ENCODE results near the gene PTPRD. TPM values are rescaled to one million over a fixed set of nuclear protein-coding genes. Genes with fewer than 3 reads are reported as not detected.

The PTPRD gene
- total RNA-seq, 1 donor from 2014 or later, result 30.8 TPM

GRCh38 chr9:10268531-10269485 is 344.0 kb downstream of the PTPRD start:
- no peaks in the 10 kb centered on the region for H3K27me3 ChIP-seq
- H3K27ac ChIP-seq, result no peak overlapping the region
- DNase-seq (no peak), ATAC-seq (peak; percentile 74)
- H3K4me1 ChIP-seq, result peaks cover 3% of the 10 kb centered on the region
- H3K9me3 ChIP-seq, result no peaks in the 10 kb centered on the region
- peak; percentile 41 for TF ChIP-seq CTCF (IDR thresholded peaks at IDR 0.05)
- intact Hi-C loops (cut with DNase I), result no loop called here
- no peak overlapping the region for H3K4me3 ChIP-seq
- H3K36me3 ChIP-seq, result no peaks in the 10 kb centered on the region

GRCh38 chr9:10265153-10265631 is 347.6 kb downstream of the PTPRD start:
- no peaks in the 10 kb centered on the region for H3K27me3 ChIP-seq
- no peak overlapping the region for H3K27ac ChIP-seq
- H3K4me1 ChIP-seq, result peaks cover 3% of the 10 kb centered on the region
- DNase-seq (no peak), ATAC-seq (no peak)
- no peak overlapping the region for H3K4me3 ChIP-seq
- no peaks in the 10 kb centered on the region for H3K9me3 ChIP-seq
- no peaks in the 10 kb centered on the region for H3K36me3 ChIP-seq
- TF ChIP-seq CTCF (IDR thresholded peaks at IDR 0.05), result no peak
- intact Hi-C loops (cut with DNase I), result no loop called here

GRCh38 chr9:10260501-10260900 is 352.3 kb downstream of the PTPRD start:
- H3K4me3 ChIP-seq, result no peak overlapping the region

GRCh38 chr9:10259668-10260067 is 353.1 kb downstream of the PTPRD start:
- TF ChIP-seq CTCF (IDR thresholded peaks at IDR 0.05), result no peak
- no peaks in the 10 kb centered on the region for H3K27me3 ChIP-seq
- H3K36me3 ChIP-seq, result no peaks in the 10 kb centered on the region
- H3K27ac ChIP-seq, result no peak overlapping the region
- no peaks in the 10 kb centered on the region for H3K4me1 ChIP-seq
- no peaks in the 10 kb centered on the region for H3K9me3 ChIP-seq
- intact Hi-C loops (cut with DNase I), result no loop called here
- DNase-seq, result no peak
- ATAC-seq, result no peak
- no peak overlapping the region for H3K4me3 ChIP-seq

More at GRCh38 chr9:10260501-10260900, 352.3 kb downstream of the PTPRD start:
- no peak for DNase-seq
- Histone ChIP-seq H3K27me3 (no peaks in the 10 kb centered on the region), H3K9me3 (no peaks in the 10 kb centered on the region), H3K4me1 (no peaks in the 10 kb centered on the region), H3K36me3 (no peaks in the 10 kb centered on the region), H3K27ac (no peak overlapping the region)
- intact Hi-C loops (cut with DNase I), result no loop called here
- no peak for TF ChIP-seq CTCF (IDR thresholded peaks at IDR 0.05)
- no peak for ATAC-seq

GRCh38 chr9:10255758-10256157 is 357.0 kb downstream of the PTPRD start:
- no peak overlapping the region for H3K4me3 ChIP-seq
- no peaks in the 10 kb centered on the region for H3K27me3 ChIP-seq
- no peak for ATAC-seq

More at GRCh38 chr9:10255758-10256157, 357.0 kb downstream of the PTPRD start:
- Histone ChIP-seq H3K27ac (no peak overlapping the region), H3K36me3 (no peaks in the 10 kb centered on the region), H3K4me1 (no peaks in the 10 kb centered on the region), H3K9me3 (no peaks in the 10 kb centered on the region)
- DNase-seq, result no peak
- intact Hi-C loops (cut with DNase I), result no loop called here
- TF ChIP-seq CTCF (IDR thresholded peaks at IDR 0.05), result no peak
